ENCODE results near the gene B3GNT7. TPM values are rescaled to one million over a fixed set of nuclear protein-coding genes. Genes with fewer than 3 reads are reported as not detected.

Gene B3GNT7
- total and polyA plus RNA-seq, 2 experiments from 2014 or later = 44.2 to 89.4 TPM

DNA sequence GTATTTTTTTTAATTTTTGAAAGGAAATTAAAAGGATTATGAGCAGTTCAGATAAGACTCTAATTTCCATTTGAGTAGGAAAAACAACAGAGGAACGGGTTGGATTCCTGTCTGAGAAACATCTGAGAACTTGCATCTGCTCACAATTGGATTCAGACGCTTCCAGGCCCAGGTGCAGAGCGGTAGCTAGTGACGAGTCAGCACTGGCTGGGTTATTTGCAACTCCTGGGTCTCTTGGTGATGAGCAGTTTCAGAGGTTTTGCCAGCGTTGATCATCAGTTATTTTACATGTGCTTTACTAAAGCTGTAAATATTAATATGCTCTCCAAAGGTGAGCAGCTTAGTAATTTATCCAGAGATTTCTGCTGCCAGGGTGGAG lies 39.1 kb upstream of the B3GNT7 start:
- no peak overlapping the region for H3K4me3 ChIP-seq
- peaks cover 2% of the 10 kb centered on the region; the same call in 1 of the 3 replicates for H3K9me3 Mint-ChIP-seq
- no peaks in the 10 kb centered on the region for H3K27me3 ChIP-seq (ENCODE audit: insufficient read depth)
- no peak for DNase-seq (ENCODE audit: low spot score)
- H3K4me2 ChIP-seq = no peak overlapping the region
- no peak overlapping the region for H2AFZ ChIP-seq
- no peak for TF ChIP-seq NANOG (IDR thresholded peaks at IDR 0.05; ENCODE audit: borderline replicate concordance)
- no peak for TF ChIP-seq EZH2phosphoT487 (IDR thresholded peaks at IDR 0.05; ENCODE audit: unreplicated experiment)
- no peak for TF ChIP-seq POLR2AphosphoS5 (IDR thresholded peaks at IDR 0.05; ENCODE audit: low read depth)
- no peak for TF ChIP-seq ZNF114 (CRISPR knock-in tag; IDR thresholded peaks at IDR 0.05)
- TF ChIP-seq STAT1 (IDR thresholded peaks at IDR 0.05; ENCODE audit: unreplicated experiment) = no peak
- no peak for TF ChIP-seq ZNF331 (CRISPR knock-in tag; IDR thresholded peaks at IDR 0.05; ENCODE audit: low read depth)
- TF ChIP-seq, protein P1, sequence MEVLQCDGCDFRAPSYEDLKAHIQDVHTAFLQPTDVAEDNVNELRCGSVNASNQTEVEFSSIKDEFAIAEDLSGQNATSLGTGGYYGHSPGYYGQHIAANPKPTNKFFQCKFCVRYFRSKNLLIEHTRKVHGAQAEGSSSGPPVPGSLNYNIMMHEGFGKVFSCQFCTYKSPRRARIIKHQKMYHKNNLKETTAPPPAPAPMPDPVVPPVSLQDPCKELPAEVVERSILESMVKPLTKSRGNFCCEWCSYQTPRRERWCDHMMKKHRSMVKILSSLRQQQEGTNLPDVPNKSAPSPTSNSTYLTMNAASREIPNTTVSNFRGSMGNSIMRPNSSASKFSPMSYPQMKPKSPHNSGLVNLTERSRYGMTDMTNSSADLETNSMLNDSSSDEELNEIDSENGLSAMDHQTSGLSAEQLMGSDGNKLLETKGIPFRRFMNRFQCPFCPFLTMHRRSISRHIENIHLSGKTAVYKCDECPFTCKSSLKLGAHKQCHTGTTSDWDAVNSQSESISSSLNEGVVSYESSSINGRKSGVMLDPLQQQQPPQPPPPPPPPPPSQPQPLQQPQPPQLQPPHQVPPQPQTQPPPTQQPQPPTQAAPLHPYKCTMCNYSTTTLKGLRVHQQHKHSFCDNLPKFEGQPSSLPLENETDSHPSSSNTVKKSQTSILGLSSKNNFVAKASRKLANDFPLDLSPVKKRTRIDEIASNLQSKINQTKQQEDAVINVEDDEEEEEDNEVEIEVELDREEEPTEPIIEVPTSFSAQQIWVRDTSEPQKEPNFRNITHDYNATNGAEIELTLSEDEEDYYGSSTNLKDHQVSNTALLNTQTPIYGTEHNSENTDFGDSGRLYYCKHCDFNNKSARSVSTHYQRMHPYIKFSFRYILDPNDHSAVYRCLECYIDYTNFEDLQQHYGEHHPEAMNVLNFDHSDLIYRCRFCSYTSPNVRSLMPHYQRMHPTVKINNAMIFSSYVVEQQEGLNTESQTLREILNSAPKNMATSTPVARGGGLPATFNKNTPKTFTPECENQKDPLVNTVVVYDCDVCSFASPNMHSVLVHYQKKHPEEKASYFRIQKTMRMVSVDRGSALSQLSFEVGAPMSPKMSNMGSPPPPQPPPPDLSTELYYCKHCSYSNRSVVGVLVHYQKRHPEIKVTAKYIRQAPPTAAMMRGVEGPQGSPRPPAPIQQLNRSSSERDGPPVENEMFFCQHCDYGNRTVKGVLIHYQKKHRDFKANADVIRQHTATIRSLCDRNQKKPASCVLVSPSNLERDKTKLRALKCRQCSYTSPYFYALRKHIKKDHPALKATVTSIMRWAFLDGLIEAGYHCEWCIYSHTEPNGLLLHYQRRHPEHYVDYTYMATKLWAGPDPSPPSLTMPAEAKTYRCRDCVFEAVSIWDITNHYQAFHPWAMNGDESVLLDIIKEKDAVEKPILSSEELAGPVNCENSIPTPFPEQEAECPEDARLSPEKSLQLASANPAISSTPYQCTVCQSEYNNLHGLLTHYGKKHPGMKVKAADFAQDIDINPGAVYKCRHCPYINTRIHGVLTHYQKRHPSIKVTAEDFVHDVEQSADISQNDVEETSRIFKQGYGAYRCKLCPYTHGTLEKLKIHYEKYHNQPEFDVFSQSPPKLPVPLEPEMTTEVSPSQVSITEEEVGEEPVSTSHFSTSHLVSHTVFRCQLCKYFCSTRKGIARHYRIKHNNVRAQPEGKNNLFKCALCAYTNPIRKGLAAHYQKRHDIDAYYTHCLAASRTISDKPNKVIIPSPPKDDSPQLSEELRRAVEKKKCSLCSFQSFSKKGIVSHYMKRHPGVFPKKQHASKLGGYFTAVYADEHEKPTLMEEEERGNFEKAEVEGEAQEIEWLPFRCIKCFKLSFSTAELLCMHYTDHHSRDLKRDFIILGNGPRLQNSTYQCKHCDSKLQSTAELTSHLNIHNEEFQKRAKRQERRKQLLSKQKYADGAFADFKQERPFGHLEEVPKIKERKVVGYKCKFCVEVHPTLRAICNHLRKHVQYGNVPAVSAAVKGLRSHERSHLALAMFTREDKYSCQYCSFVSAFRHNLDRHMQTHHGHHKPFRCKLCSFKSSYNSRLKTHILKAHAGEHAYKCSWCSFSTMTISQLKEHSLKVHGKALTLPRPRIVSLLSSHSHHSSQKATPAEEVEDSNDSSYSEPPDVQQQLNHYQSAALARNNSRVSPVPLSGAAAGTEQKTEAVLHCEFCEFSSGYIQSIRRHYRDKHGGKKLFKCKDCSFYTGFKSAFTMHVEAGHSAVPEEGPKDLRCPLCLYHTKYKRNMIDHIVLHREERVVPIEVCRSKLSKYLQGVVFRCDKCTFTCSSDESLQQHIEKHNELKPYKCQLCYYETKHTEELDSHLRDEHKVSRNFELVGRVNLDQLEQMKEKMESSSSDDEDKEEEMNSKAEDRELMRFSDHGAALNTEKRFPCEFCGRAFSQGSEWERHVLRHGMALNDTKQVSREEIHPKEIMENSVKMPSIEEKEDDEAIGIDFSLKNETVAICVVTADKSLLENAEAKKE (CRISPR knock-in tag; IDR thresholded peaks at IDR 0.05) = no peak
- TF ChIP-seq, protein P2, sequence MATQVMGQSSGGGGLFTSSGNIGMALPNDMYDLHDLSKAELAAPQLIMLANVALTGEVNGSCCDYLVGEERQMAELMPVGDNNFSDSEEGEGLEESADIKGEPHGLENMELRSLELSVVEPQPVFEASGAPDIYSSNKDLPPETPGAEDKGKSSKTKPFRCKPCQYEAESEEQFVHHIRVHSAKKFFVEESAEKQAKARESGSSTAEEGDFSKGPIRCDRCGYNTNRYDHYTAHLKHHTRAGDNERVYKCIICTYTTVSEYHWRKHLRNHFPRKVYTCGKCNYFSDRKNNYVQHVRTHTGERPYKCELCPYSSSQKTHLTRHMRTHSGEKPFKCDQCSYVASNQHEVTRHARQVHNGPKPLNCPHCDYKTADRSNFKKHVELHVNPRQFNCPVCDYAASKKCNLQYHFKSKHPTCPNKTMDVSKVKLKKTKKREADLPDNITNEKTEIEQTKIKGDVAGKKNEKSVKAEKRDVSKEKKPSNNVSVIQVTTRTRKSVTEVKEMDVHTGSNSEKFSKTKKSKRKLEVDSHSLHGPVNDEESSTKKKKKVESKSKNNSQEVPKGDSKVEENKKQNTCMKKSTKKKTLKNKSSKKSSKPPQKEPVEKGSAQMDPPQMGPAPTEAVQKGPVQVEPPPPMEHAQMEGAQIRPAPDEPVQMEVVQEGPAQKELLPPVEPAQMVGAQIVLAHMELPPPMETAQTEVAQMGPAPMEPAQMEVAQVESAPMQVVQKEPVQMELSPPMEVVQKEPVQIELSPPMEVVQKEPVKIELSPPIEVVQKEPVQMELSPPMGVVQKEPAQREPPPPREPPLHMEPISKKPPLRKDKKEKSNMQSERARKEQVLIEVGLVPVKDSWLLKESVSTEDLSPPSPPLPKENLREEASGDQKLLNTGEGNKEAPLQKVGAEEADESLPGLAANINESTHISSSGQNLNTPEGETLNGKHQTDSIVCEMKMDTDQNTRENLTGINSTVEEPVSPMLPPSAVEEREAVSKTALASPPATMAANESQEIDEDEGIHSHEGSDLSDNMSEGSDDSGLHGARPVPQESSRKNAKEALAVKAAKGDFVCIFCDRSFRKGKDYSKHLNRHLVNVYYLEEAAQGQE (IDR thresholded peaks at IDR 0.05; ENCODE audit: unreplicated experiment) = no peak
- TF ChIP-seq CREB1 (CRISPR knock-in tag; IDR thresholded peaks at IDR 0.05; ENCODE audit: low read depth) = no peak
- TF ChIP-seq, protein P3, sequence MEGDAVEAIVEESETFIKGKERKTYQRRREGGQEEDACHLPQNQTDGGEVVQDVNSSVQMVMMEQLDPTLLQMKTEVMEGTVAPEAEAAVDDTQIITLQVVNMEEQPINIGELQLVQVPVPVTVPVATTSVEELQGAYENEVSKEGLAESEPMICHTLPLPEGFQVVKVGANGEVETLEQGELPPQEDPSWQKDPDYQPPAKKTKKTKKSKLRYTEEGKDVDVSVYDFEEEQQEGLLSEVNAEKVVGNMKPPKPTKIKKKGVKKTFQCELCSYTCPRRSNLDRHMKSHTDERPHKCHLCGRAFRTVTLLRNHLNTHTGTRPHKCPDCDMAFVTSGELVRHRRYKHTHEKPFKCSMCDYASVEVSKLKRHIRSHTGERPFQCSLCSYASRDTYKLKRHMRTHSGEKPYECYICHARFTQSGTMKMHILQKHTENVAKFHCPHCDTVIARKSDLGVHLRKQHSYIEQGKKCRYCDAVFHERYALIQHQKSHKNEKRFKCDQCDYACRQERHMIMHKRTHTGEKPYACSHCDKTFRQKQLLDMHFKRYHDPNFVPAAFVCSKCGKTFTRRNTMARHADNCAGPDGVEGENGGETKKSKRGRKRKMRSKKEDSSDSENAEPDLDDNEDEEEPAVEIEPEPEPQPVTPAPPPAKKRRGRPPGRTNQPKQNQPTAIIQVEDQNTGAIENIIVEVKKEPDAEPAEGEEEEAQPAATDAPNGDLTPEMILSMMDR (conservative IDR thresholded peaks at IDR 0.05; ENCODE audit: low read depth in 2 of 2) = no peak
- TF ChIP-seq JUNB (IDR thresholded peaks at IDR 0.05; ENCODE audit: unreplicated experiment) = no peak
- no peaks in the 10 kb centered on the region; the same call in 1 of the 2 replicates for H3K36me3 ChIP-seq (ENCODE audit: insufficient read depth)
- H3K9me2 ChIP-seq (ENCODE audit: insufficient read depth) = 0 out of 2 replicates have a peak, but pooled peaks cover 6% of the 10 kb centered on the region
- no peaks in the 10 kb centered on the region for H3F3A ChIP-seq (replicated peaks; ENCODE audit: low read depth)
- H3K27ac Mint-ChIP-seq = peak overlapping the region; percentile 88
- no peaks in the 10 kb centered on the region for H3K79me2 ChIP-seq (replicated peaks; ENCODE audit: insufficient read depth)
- H4K20me1 ChIP-seq (replicated peaks; ENCODE audit: insufficient read depth) = no peaks in the 10 kb centered on the region
- peaks cover 5% of the 10 kb centered on the region for H3K36me3 Mint-ChIP-seq (ENCODE audit: low read depth)
- peaks cover 36% of the 10 kb centered on the region for H3K4me1 Mint-ChIP-seq
- H3K27ac ChIP-seq (ENCODE audit: low read depth) = peak overlapping the region; percentile 12
- peaks cover 19% of the 10 kb centered on the region for H3K4me1 ChIP-seq (ENCODE audit: insufficient read depth)
- H3K4me3 Mint-ChIP-seq = no peak overlapping the region
- ATAC-seq = no peak
- peaks cover 4% of the 10 kb centered on the region for H3K27me3 Mint-ChIP-seq (ENCODE audit: insufficient read depth, low read depth, poor library complexity)
